GM12878 (cell line): ENCODE data around the gene PPP1R1B. TPM values are rescaled to one million over a fixed set of nuclear protein-coding genes. Genes with fewer than 3 reads are reported as not detected.

Experiments used
- ATAC-seq: fragments of 200-7000 bp; cut with Tn5 transposase; 3 replicates; pipeline ENCODE4 v1.9.1; 2020; ENCODE audit warnings: mild to moderate bottlenecking, moderate library complexity
- BruUV-seq: library from RNA; stranded (reverse); fragments of 400-500 nt; replicated peaks from 2 replicates; lab custom pipeline; 2021; lab: Mats Ljungman, UMichigan
- CTCF ChIA-PET: fragments of 300-600 bp; sonication (Branson Sonifier 250); formaldehyde crosslinking; extraction: SDS; loops from one replicate; lab custom pipeline; 2021; ENCODE audit warnings: inconsistent platforms; lab: Yijun Ruan, JAX
- POLR2A ChIA-PET: fragments of 350-600 bp; formaldehyde crosslinking; extraction: SDS; loops from one replicate; lab custom pipeline; 2021; ENCODE audit warnings: inconsistent platforms; lab: Charles Lee
- RAD21 ChIA-PET: fragments of 300-600 bp; sonication (Branson Sonifier 250); formaldehyde crosslinking; loops from one replicate; lab custom pipeline; 2023; ENCODE audit warnings: antibody characterized with exemption; ENCODE audit not compliant: unreplicated experiment; lab: Charles Lee
- SMC1A ChIA-PET: fragments of 300-600 bp; sonication (Branson Sonifier 250); formaldehyde crosslinking; loops from one replicate; lab custom pipeline; 2023; ENCODE audit not compliant: unreplicated experiment, uncharacterized antibody; lab: Charles Lee
- DNase-seq: peaks from one replicate; pipeline ENCODE4 v3.0.0-alpha.2; 2011; ENCODE audit warnings: low read depth, low spot score
- FAIRE-seq: peaks from 3 replicates; lab custom pipeline; 2011; peaks lifted over from hg19 to GRCh38; lab: Jason Lieb, UNC
- H2AFZ ChIP-seq: 2 replicates; pipeline ENCODE4 v1.6.0; 2011; ENCODE audit warnings: low read depth, low read length, control low read depth; ENCODE audit not compliant: control insufficient read depth
- H3K27ac ChIP-seq: 2 replicates; pipeline ENCODE4 v1.5.1; 2011; ENCODE audit warnings: control low read depth; ENCODE audit not compliant: control insufficient read depth, insufficient read depth
- H3K27me3 ChIP-seq, 2 experiments: replicated peaks in 1 of 2; 2 replicates each; pipeline versions ENCODE4 v1.6.0 to v1.6.1; 2011; ENCODE audit warnings: low read length in 1 of 2; ENCODE audit not compliant: control insufficient read depth in 2 of 2, insufficient read depth in 2 of 2
- H3K36me3 ChIP-seq, 2 experiments: 2 replicates each; pipeline ENCODE4 v1.5.1; 2011; ENCODE audit warnings: low read length in 1 of 2; ENCODE audit not compliant: control insufficient read depth in 2 of 2, insufficient read depth in 2 of 2
- H3K4me1 ChIP-seq: 2 replicates; pipeline ENCODE4 v1.6.1; 2011; ENCODE audit warnings: mild to moderate bottlenecking, low read length, moderate library complexity, mixed read lengths; ENCODE audit not compliant: control insufficient read depth, insufficient read depth
- H3K4me2 ChIP-seq: 2 replicates; pipeline ENCODE4 v1.6.0; 2011; ENCODE audit warnings: control low read depth; ENCODE audit not compliant: control insufficient read depth, insufficient read depth
- H3K4me3 ChIP-seq: fragments of 200-600 bp; sonication (generic); 2 replicates; pipeline ENCODE4 v1.5.1; 2016
- H3K79me2 ChIP-seq: 2 replicates; pipeline ENCODE4 v1.6.0; 2011; ENCODE audit warnings: low read length; ENCODE audit not compliant: control insufficient read depth, insufficient read depth
- H3K9ac ChIP-seq: 2 replicates; pipeline ENCODE4 v1.8.0; 2011; ENCODE audit warnings: low read length, control low read depth, mixed read lengths; ENCODE audit not compliant: control insufficient read depth, insufficient read depth
- H3K9me3 ChIP-seq: replicated peaks from 3 replicates; pipeline ENCODE4 v1.5.1; 2011; ENCODE audit warnings: mild to moderate bottlenecking, low read length; ENCODE audit not compliant: control insufficient read depth, insufficient read depth
- H4K20me1 ChIP-seq: 2 replicates; pipeline ENCODE4 v1.6.0; 2011; ENCODE audit not compliant: control insufficient read depth, insufficient read depth
- ATF7 ChIP-seq: fragments of 450-650 bp; IDR thresholded peaks from 2 replicates; pipeline ENCODE4 v1.6.1; 2016; ENCODE audit warnings: low read depth, mild to moderate bottlenecking
- CEBPZ ChIP-seq: fragments of 150-350 bp; IDR thresholded peaks from 2 replicates; pipeline ENCODE4 v1.6.1; 2016; ENCODE audit warnings: low read depth, low read length
- FOXK2 ChIP-seq: fragments of 450-650 bp; IDR thresholded peaks from 2 replicates; pipeline ENCODE4 v1.6.1; 2017; ENCODE audit warnings: mild to moderate bottlenecking, moderate library complexity
- GABPA ChIP-seq: IDR thresholded peaks from 2 replicates; pipeline ENCODE4 v1.6.1; 2014; ENCODE audit warnings: antibody characterized with exemption, low read depth, mild to moderate bottlenecking, inconsistent platforms
- MTA2 ChIP-seq: fragments of 450-650 bp; IDR thresholded peaks from 2 replicates; pipeline ENCODE4 v1.6.1; 2016; ENCODE audit warnings: low read depth, mild to moderate bottlenecking, moderate library complexity
- NR2C2 ChIP-seq: IDR thresholded peaks from 2 replicates; pipeline ENCODE4 v1.6.1; 2011; ENCODE audit warnings: borderline replicate concordance, low read depth; ENCODE audit not compliant: control insufficient read depth, insufficient read length
- NR2F1 ChIP-seq: fragments of 450-650 bp; conservative IDR thresholded peaks from 2 replicates; pipeline ENCODE4 v1.6.1; 2017; ENCODE audit warnings: mild to moderate bottlenecking
- SMC3 ChIP-seq: IDR thresholded peaks from 2 replicates; pipeline ENCODE4 v1.6.1; 2011; ENCODE audit warnings: low read length, improper control_type of control experiment, borderline replicate concordance
- SREBF1 ChIP-seq: IDR thresholded peaks from 2 replicates; pipeline ENCODE4 v1.6.1; 2012; ENCODE audit warnings: mild to moderate bottlenecking, low read length
- TBL1XR1 ChIP-seq: IDR thresholded peaks from 2 replicates; pipeline ENCODE4 v1.6.1; 2012; ENCODE audit warnings: low read depth, low read length, improper control_type of control experiment
- TCF12 ChIP-seq: IDR thresholded peaks from 2 replicates; pipeline ENCODE4 v1.6.1; 2011; ENCODE audit warnings: low read depth, mild to moderate bottlenecking, low read length
- ZNF217 ChIP-seq: fragments of 450-650 bp; IDR thresholded peaks from 2 replicates; pipeline ENCODE4 v1.6.1; 2017; ENCODE audit warnings: antibody characterized with exemption, mild to moderate bottlenecking
- ZNF274 ChIP-seq: IDR thresholded peaks from one replicate; pipeline ENCODE4 v1.8.0; 2011; ENCODE audit not compliant: insufficient read length, insufficient read depth
- WGBS: methylation state at CpG from one replicate; pipeline ENCODE4 v1.1.6; 2016; ENCODE audit warnings: low lambda C conversion rate; ENCODE audit not compliant: insufficient replicate concordance, insufficient coverage; ENCODE audit errors: missing lambda C conversion rate; 5-methylcytosine and 5-hydroxymethylcytosine counted together
- in situ Hi-C: fragments of 300-500 bp; cut with MboI; formaldehyde crosslinking; loops from 9 replicates; pipeline ENCODE4 v1.14.3; 2018; ENCODE audit warnings: mixed read lengths
- intact Hi-C: fragments of 100-400 bp; cut with micrococcal nuclease; formaldehyde crosslinking; loops from one replicate; pipeline ENCODE4 v1.14.2; 2022; ENCODE audit not compliant: unreplicated experiment
- polyA plus RNA-seq, 11 experiments: library from polyadenylated mRNA; depleted of rRNA in 4 of 11; unstranded in 6 of 11; stranded (reverse) in 5 of 11; fragments of >200 nt; fragmentation: Nextera tagmentation in 4 of 11; fragmentation: Illumina TruSeq in 1 of 11; extraction: Ambion mirVana in 4 of 11; extraction: Trizol in 1 of 11; gene quantifications; 1 replicate in 1 of 11; 2 replicates in 10 of 11; pipeline versions ENCODE4 v1.2.1 to v1.2.3, GENCODE V29; 2011 to 2016; ENCODE audit warnings: inconsistent platforms in 2 of 11, missing spikeins in 2 of 11, low read depth in 1 of 11
- total RNA-seq, 4 experiments: library from RNA; depleted of rRNA in 3 of 4; stranded (reverse); fragments of >200 nt in 3 of 4; fragmentation: Illumina TruSeq in 1 of 4; extraction: Trizol in 1 of 4; gene quantifications; 2 replicates each; pipeline versions ENCODE4 v1.2.1 to v1.2.3, GENCODE V29; 2013 to 2021

The PPP1R1B gene
- total and polyA plus RNA-seq, 10 of the 15 experiments (the other 5 are each of a cell fraction or from before 2014, with no cell fraction given): 0.08 TPM; not detected in 9

DNA sequence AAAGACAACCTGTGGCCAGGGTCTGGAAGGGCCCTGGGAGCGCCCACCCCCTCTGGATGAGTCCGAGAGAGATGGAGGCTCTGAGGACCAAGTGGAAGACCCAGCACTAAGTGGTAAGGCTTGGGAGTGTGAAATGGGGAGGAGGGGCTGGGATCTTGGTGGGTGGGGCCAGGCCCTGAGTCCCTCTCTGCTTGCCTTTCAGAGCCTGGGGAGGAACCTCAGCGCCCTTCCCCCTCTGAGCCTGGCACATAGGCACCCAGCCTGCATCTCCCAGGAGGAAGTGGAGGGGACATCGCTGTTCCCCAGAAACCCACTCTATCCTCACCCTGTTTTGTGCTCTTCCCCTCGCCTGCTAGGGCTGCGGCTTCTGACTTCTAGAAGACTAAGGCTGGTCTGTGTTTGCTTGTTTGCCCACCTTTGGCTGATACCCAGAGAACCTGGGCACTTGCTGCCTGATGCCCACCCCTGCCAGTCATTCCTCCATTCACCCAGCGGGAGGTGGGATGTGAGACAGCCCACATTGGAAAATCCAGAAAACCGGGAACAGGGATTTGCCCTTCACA is 8.9 kb downstream of the PPP1R1B start:
- H3K9me3 ChIP-seq: no peaks in the 10 kb centered on the region
- in situ Hi-C loops (no loop called here), intact Hi-C loops (loop anchor here (5.0 kb wide), 1 partner anchor 117 kb away; no protein-coding TSS in a partner anchor)
- no peak overlapping the region for H3K4me2 ChIP-seq
- H3K4me3 ChIP-seq: no peak overlapping the region
- no peaks in the 10 kb centered on the region for H3K36me3 ChIP-seq
- TF ChIP-seq ATF7 (no peak), SREBF1 (no peak), ZNF274 (no peak), GABPA (no peak), CEBPZ (no peak), TCF12 (no peak), MTA2 (no peak), ZNF217 (no peak), NR2C2 (no peak), TBL1XR1 (no peak), NR2F1 (no peak), SMC3 (no peak), FOXK2 (no peak)
- no TSS peak for BruUV-seq
- ChIA-PET SMC1A (interaction anchor here (1.1 to 2.9 kb wide), 3 partner anchors 12 to 39 kb away, joined by 3 to 10 read pairs (median 10); no protein-coding TSS in a partner anchor), POLR2A (no interaction called here), CTCF (interaction anchor here (0.9 to 15.5 kb wide), 11 partner anchors 9 to 340 kb away, joined by 3 to 225 read pairs (median 4); partner anchors contain the start of genes IKZF3 and MIEN1), RAD21 (no interaction called here)
- WGBS: 52% methylated on average over 7 of the region's 8 CpGs
- H3K27me3 ChIP-seq: no peaks in the 10 kb centered on the region
- H2AFZ ChIP-seq: no peak overlapping the region
- H3K4me1 ChIP-seq: peaks cover 20% of the 10 kb centered on the region
- no peak for DNase-seq
- peaks cover 3% of the 10 kb centered on the region; the same call in 1 of the 2 replicates for H4K20me1 ChIP-seq
- ATAC-seq: no peak
- H3K79me2 ChIP-seq: peaks cover 29% of the 10 kb centered on the region
- no peak for FAIRE-seq
- H3K27ac ChIP-seq: no peak overlapping the region
- no peak overlapping the region; the same call in 1 of the 2 replicates for H3K9ac ChIP-seq
